RKO (cell line): ENCODE results near the gene BPIFB2.

Experiments
- DNase-seq: peaks from one replicate; pipeline ENCODE4 v3.0.0-alpha.2; 2016; ENCODE audit warnings: low spot score

BPIFB2 gene

DNA sequence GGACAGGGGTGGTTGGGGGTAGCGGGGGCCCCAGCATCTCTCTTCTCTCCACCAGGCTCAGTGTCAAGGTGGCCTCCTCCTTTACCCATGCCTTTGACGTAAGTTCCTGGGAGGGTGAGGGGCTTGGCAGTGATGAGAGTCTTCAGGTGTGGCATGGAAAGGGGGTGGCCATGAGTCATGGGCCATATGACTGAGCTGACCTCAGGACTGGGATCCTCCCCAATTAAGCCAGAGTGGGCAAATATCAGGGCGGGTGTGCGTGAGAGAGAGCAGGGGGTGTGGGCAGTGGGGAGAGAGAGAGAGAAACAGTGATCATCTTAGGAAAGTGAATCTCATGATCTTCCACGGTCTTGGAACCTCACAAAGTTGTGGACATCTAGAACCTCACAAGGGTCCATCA, 63.7 kb downstream of the BPIFB2 start:
- no peak for DNase-seq

DNA sequence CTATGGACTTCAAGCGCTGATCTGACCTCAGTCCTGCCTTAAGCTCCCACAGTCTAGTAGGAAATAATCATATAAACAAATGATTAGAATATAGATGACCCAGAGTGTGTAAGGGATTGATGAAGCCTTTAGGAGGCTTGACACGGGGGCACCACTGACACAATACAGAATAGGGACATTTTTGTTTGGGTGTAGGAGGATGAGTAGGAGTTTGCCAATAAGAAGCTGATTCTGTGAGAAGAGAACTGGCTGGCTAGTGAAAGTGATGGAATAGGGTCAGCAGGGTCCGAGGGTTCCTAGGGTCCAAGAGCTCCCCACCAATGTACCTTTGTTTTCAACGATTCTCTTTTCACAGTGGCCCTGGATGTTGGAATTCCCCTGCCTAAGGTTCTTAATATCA, 64.9 kb downstream of the BPIFB2 start:
- no peak for DNase-seq

DNA sequence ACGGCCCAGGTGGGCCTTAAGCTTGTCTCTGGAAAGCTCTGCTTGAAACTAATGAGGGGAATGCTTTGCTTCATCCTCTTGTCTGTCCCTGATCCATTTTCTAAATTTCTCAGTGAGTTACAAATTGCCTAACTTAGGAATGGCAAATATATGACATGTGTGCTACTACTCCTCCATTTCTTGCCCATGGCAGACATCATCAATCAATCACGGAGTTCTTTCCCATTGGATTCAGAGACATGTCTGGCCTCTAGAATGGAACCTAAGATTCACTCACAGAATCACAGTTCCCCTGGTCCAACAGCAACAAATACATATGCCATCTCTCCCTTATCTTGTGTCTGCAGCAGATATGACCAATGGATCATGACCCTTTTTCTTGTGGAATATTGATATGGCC, 65.3 kb downstream of the BPIFB2 start:
- DNase-seq = no peak
